PC-3 (cell line): ENCODE measurements around the gene TRIM44. TPM values are rescaled to one million over a fixed set of nuclear protein-coding genes. Genes with fewer than 3 reads are reported as not detected.

Experiments used
- ATAC-seq: fragments of 200-7000 bp; cut with Tn5 transposase; 2 replicates; pipeline ENCODE4 v1.9.1; 2020; ENCODE audit warnings: mild to moderate bottlenecking, moderate library complexity
- BruUV-seq: library from RNA; stranded (reverse); fragments of 400-500 nt; replicated peaks from 2 replicates; lab custom pipeline; 2021; lab: Mats Ljungman, UMichigan
- CTCF ChIA-PET: fragments of 300-600 bp; sonication (Branson Sonifier 250); formaldehyde crosslinking; loops from one replicate; lab custom pipeline; 2022; ENCODE audit warnings: antibody characterized with exemption; lab: Charles Lee
- POLR2A ChIA-PET: fragments of 300-600 bp; sonication (Branson Sonifier 250); formaldehyde crosslinking; loops from one replicate; lab custom pipeline; 2022; ENCODE audit warnings: antibody characterized with exemption; ENCODE audit not compliant: unreplicated experiment; lab: Charles Lee
- DNase-seq: peaks from one replicate; pipeline ENCODE4 v3.0.0-alpha.2; 2015
- H2AFZ ChIP-seq: fragments of 300-600 bp; sonication (generic); 2 replicates; pipeline ENCODE4 v1.6.0; 2016; ENCODE audit warnings: antibody characterized with exemption, low read length
- H3F3A ChIP-seq: fragments of 300-600 bp; sonication (generic); one replicate; pipeline ENCODE4 v1.6.0; 2017; ENCODE audit warnings: antibody characterized with exemption, low read length, control low read depth, mild to moderate bottlenecking; ENCODE audit not compliant: unreplicated experiment
- H3K27ac ChIP-seq: fragments of 300-600 bp; sonication (generic); 2 replicates; pipeline ENCODE4 v1.5.1; 2016; ENCODE audit warnings: mild to moderate bottlenecking, low read length
- H3K27me3 ChIP-seq: fragments of 300-600 bp; sonication (generic); 2 replicates; pipeline ENCODE4 v1.6.1; 2016; ENCODE audit warnings: low read length, mixed read lengths
- H3K36me3 ChIP-seq: fragments of 300-600 bp; sonication (generic); 2 replicates; pipeline ENCODE4 v1.6.1; 2016; ENCODE audit warnings: low read depth, mixed run types, low read length, mixed read lengths
- H3K4me1 ChIP-seq: fragments of 300-600 bp; sonication (generic); 2 replicates; pipeline ENCODE4 v1.5.1; 2016; ENCODE audit warnings: low read length; ENCODE audit not compliant: insufficient read depth
- H3K4me2 ChIP-seq: fragments of 300-600 bp; sonication (generic); 2 replicates; pipeline ENCODE4 v1.6.0; 2016; ENCODE audit warnings: low read length
- H3K4me3 ChIP-seq: fragments of 300-600 bp; sonication (generic); 2 replicates; pipeline ENCODE4 v1.5.1; 2016; ENCODE audit warnings: mild to moderate bottlenecking, low read length, mixed read lengths
- H3K79me2 ChIP-seq: fragments of 300-600 bp; sonication (generic); 2 replicates; pipeline ENCODE4 v1.6.1; 2017; ENCODE audit warnings: low read length, mixed read lengths
- H3K9ac ChIP-seq: fragments of 300-600 bp; sonication (generic); 2 replicates; pipeline ENCODE4 v1.6.0; 2016; ENCODE audit warnings: mild to moderate bottlenecking, low read length
- H3K9me2 ChIP-seq: fragments of 300-600 bp; sonication (generic); replicated peaks from 2 replicates; pipeline ENCODE4 v1.6.1; 2016; ENCODE audit warnings: mixed run types, low read length, mixed read lengths
- H3K9me3 ChIP-seq: fragments of 300-600 bp; sonication (generic); 2 replicates; pipeline ENCODE4 v1.6.1; 2016; ENCODE audit warnings: low read length, mixed read lengths
- H4K20me1 ChIP-seq: fragments of 300-600 bp; sonication (generic); 2 replicates; pipeline ENCODE4 v1.6.1; 2016; ENCODE audit warnings: low read length, mixed read lengths
- EZH2 ChIP-seq: fragments of 300-600 bp; sonication (generic); IDR thresholded peaks from one replicate; pipeline ENCODE4 v1.6.1; 2017; ENCODE audit warnings: antibody characterized with exemption, mild to moderate bottlenecking, low read length; ENCODE audit not compliant: unreplicated experiment
- EZH2phosphoT487 ChIP-seq: fragments of 300-600 bp; sonication (generic); IDR thresholded peaks from 2 replicates; pipeline ENCODE4 v1.6.1; 2018; ENCODE audit warnings: mild to moderate bottlenecking, antibody characterized with exemption, low read length, borderline replicate concordance
- intact Hi-C: fragments of 100-400 bp; cut with micrococcal nuclease; formaldehyde crosslinking; loops from 2 replicates; pipeline ENCODE4 v1.9.0; 2023
- total RNA-seq: library from RNA; depleted of rRNA; stranded (reverse); fragments of >200 nt; gene quantifications from 2 replicates; pipeline ENCODE4 v1.2.3, GENCODE V29; 2014
- TF ChIP-seq, protein P1 (sequence below): fragments of 300-600 bp; sonication (generic); conservative IDR thresholded peaks from 2 replicates; pipeline ENCODE4 v1.5.1; 2017; ENCODE audit warnings: antibody characterized with exemption, low read depth, mild to moderate bottlenecking, low read length

TRIM44 gene
- total RNA-seq, 1 experiment from 2014 or later: 14.0 TPM

DNA sequence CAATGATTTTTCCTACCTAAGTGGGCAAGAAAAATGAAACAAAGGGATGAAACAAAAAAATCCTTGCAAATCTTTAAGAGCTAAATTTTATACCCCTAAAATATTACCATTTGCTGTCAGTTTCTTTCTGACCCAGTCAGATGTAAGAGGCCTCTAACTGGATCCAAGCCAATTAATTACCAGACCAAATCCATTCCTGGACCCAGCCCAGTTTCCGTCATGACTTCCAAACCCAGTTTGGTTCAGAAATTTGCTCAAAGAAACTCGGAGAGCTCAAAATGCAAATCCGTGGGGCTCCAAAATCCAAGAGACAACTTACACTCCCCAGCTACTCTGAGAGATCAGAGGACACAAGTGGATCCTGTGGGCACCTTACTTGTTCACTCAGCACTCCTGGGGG lies 46.8 kb downstream of the TRIM44 start:
- H2AFZ ChIP-seq: no peak overlapping the region
- no peak overlapping the region for H3K9ac ChIP-seq
- DNase-seq: no peak
- TF ChIP-seq EZH2 (no peak), EZH2phosphoT487 (no peak)
- TF ChIP-seq, protein P1, sequence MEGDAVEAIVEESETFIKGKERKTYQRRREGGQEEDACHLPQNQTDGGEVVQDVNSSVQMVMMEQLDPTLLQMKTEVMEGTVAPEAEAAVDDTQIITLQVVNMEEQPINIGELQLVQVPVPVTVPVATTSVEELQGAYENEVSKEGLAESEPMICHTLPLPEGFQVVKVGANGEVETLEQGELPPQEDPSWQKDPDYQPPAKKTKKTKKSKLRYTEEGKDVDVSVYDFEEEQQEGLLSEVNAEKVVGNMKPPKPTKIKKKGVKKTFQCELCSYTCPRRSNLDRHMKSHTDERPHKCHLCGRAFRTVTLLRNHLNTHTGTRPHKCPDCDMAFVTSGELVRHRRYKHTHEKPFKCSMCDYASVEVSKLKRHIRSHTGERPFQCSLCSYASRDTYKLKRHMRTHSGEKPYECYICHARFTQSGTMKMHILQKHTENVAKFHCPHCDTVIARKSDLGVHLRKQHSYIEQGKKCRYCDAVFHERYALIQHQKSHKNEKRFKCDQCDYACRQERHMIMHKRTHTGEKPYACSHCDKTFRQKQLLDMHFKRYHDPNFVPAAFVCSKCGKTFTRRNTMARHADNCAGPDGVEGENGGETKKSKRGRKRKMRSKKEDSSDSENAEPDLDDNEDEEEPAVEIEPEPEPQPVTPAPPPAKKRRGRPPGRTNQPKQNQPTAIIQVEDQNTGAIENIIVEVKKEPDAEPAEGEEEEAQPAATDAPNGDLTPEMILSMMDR: no peak
- no peak overlapping the region for H3K27ac ChIP-seq
- H3K79me2 ChIP-seq: no peaks in the 10 kb centered on the region
- intact Hi-C loops: no loop called here
- H3K27me3 ChIP-seq: no peaks in the 10 kb centered on the region
- H3K4me3 ChIP-seq: no peak overlapping the region
- no peak overlapping the region for H3K4me2 ChIP-seq
- ATAC-seq: no peak
- POLR2A ChIA-PET: no interaction called here
- CTCF ChIA-PET: interaction anchor here (0.8 kb wide), 1 partner anchor 113 kb away, joined by 6 read pairs; no protein-coding TSS in a partner anchor
- BruUV-seq: no TSS peak
- no peaks in the 10 kb centered on the region for H3K9me3 ChIP-seq
- H3K36me3 ChIP-seq: no peaks in the 10 kb centered on the region
- H3F3A ChIP-seq: no peaks in the 10 kb centered on the region
- H4K20me1 ChIP-seq: no peaks in the 10 kb centered on the region
- H3K9me2 ChIP-seq: no peaks in the 10 kb centered on the region
- no peaks in the 10 kb centered on the region for H3K4me1 ChIP-seq

DNA sequence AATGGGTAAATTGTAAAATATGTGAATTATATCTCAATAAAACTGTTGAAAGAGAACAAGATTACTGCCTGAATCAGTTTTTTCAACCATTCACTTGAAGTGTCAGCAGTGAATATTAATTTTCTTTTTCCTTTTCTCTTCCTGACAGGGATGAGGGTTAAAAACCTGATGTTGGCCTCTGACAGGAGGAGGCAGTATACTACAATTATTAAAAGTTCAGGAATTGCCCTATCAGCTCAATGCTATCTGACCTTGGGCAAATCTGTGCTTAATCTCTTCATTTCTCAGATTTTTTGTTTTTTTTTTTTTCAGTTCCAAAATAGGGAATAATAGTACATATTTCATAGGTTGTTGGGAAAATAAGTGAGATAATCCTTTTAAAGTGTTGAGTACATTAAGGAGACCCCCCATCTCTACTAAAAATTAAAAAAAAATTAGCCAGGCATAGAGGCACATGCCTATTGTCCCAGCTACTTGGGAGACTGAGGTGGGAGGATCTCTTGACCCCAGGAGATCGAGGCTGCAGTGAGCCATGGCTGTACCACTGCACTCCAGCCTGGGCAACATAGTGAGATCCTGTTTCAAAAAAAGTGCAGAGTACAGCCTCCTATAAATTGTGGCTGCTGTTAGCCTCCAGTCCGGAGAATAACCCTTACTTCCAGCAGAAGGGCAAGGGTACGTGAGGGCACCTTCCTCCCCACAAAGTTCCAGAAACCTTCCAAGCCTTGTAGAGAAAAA lies 48.8 kb downstream of the TRIM44 start:
- H3K9me3 ChIP-seq: no peaks in the 10 kb centered on the region
- H3K4me3 ChIP-seq: no peak overlapping the region
- no peaks in the 10 kb centered on the region for H3F3A ChIP-seq
- H2AFZ ChIP-seq: no peak overlapping the region
- no peaks in the 10 kb centered on the region for H3K79me2 ChIP-seq
- TF ChIP-seq EZH2: no peak
- TF ChIP-seq, protein P1: peak; percentile 42; the same call in 1 of the 2 replicates
- H3K9me2 ChIP-seq: no peaks in the 10 kb centered on the region
- no peaks in the 10 kb centered on the region for H3K4me1 ChIP-seq
- no peak overlapping the region for H3K9ac ChIP-seq
- H3K27ac ChIP-seq: no peak overlapping the region
- DNase-seq: peak; percentile 31
- ChIA-PET POLR2A (no interaction called here), CTCF (interaction anchor here (0.6 to 1.0 kb wide), 2 partner anchors 111 to 226 kb away, joined by 6 to 16 read pairs; no protein-coding TSS in a partner anchor)
- intact Hi-C loops: loop anchor here (10.0 kb wide), 1 partner anchor 423 kb away; no protein-coding TSS in a partner anchor
- no peak overlapping the region for H3K4me2 ChIP-seq
- BruUV-seq: no TSS peak
- no peak for ATAC-seq
- no peaks in the 10 kb centered on the region for H3K36me3 ChIP-seq
- H4K20me1 ChIP-seq: no peaks in the 10 kb centered on the region
- H3K27me3 ChIP-seq: no peaks in the 10 kb centered on the region

DNA sequence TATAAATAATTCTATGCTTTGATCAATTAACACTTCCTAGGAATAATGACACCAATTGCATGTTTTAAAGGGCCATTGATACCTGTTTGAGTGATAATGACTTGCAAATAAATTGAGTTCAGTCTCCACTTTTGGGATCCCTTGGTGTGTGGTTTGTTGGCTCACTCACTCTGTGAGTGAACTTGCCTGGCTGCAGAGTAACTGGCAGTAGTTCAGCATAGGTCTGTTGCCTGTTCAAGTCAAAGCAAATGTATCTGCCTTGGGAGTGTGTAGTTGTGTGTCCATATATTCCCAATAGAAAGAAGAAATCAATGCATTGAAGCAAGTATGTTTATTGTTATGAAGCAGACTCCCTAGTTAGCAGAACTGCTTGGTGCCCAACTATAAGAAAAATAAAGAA lies 49.3 kb downstream of the TRIM44 start:
- no peak overlapping the region for H3K27ac ChIP-seq
- no peak for DNase-seq
- no peaks in the 10 kb centered on the region for H3F3A ChIP-seq
- no peaks in the 10 kb centered on the region for H3K36me3 ChIP-seq
- H3K4me1 ChIP-seq: no peaks in the 10 kb centered on the region
- TF ChIP-seq EZH2 (no peak), EZH2phosphoT487 (no peak)
- TF ChIP-seq, protein P1: no peak
- BruUV-seq: no TSS peak
- intact Hi-C loops: loop anchor here (10.0 kb wide), 1 partner anchor 423 kb away; no protein-coding TSS in a partner anchor
- no peak for ATAC-seq
- CTCF ChIA-PET: interaction anchor here (0.9 kb wide), 1 partner anchor 110 kb away, joined by 4 read pairs; no protein-coding TSS in a partner anchor
- no peaks in the 10 kb centered on the region for H3K79me2 ChIP-seq
- no peaks in the 10 kb centered on the region for H4K20me1 ChIP-seq
- H3K9me3 ChIP-seq: no peaks in the 10 kb centered on the region
- H3K4me3 ChIP-seq: no peak overlapping the region
- H3K9me2 ChIP-seq: no peaks in the 10 kb centered on the region
- POLR2A ChIA-PET: no interaction called here
- H3K9ac ChIP-seq: no peak overlapping the region
- H3K27me3 ChIP-seq: no peaks in the 10 kb centered on the region
- H3K4me2 ChIP-seq: no peak overlapping the region
- no peak overlapping the region for H2AFZ ChIP-seq
